ENCODE data around the gene DAND5.

Gene DAND5

GRCh38 chr19:12969292-12969988, at the start of gene DAND5:
TSS of gene DAND5 (plus strand) at chr19:12969576. CDS start at chr19:12969661, 85 bp downstream.
- DNase-seq (ENCODE audit: low spot score), result peak; percentile 20

- no peak for DNase-seq (ENCODE audit: low spot score)
Observed at GRCh38 chr19:12921047-12921446, 48.3 kb upstream of the DAND5 start.

- DNase-seq (ENCODE audit: low spot score), result no peak
Observed at GRCh38 chr19:12922959-12923358, 46.4 kb upstream of the DAND5 start.

- DNase-seq (ENCODE audit: low spot score), result no peak
Observed at GRCh38 chr19:12924621-12925310, 44.6 kb upstream of the DAND5 start.

GRCh38 chr19:12930002-12930645, 39.3 kb upstream of the DAND5 start:
- DNase-seq (ENCODE audit: low spot score), result no peak

GRCh38 chr19:12932392-12933286, 36.7 kb upstream of the DAND5 start:
- no peak for DNase-seq (ENCODE audit: low spot score)

- DNase-seq (ENCODE audit: low spot score), result peak; percentile 94
Observed at GRCh38 chr19:12933287-12934072, 35.9 kb upstream of the DAND5 start, which contains the start of gene FARSA. TSS of gene FARSA (minus strand) at chr19:12933711. CDS start at chr19:12933696, 15 bp downstream.

GRCh38 chr19:12935071-12935470, 34.3 kb upstream of the DAND5 start:
- DNase-seq (ENCODE audit: low spot score), result no peak

- no peak for DNase-seq (ENCODE audit: low spot score)
Observed at GRCh38 chr19:12936582-12936981, 32.8 kb upstream of the DAND5 start.

GRCh38 chr19:12937093-12937926, 32.1 kb upstream of the DAND5 start:
- DNase-seq (ENCODE audit: low spot score), result no peak

GRCh38 chr19:12937927-12938778, 31.2 kb upstream of the DAND5 start, which contains the start of gene CALR:
TSS of gene CALR (plus strand) at chr19:12938609. CDS start at chr19:12938680, 71 bp downstream.
- DNase-seq (ENCODE audit: low spot score), result peak; percentile 98

GRCh38 chr19:12938779-12939601, 30.4 kb upstream of the DAND5 start:
- DNase-seq (ENCODE audit: low spot score), result peak; percentile 56

- DNase-seq (ENCODE audit: low spot score), result no peak
Observed at GRCh38 chr19:12939975-12940423, 29.4 kb upstream of the DAND5 start.

GRCh38 chr19:12940897-12941296, 28.5 kb upstream of the DAND5 start:
- no peak for DNase-seq (ENCODE audit: low spot score)

GRCh38 chr19:12943437-12944044, 25.8 kb upstream of the DAND5 start:
- DNase-seq (ENCODE audit: low spot score), result no peak

- no peak for DNase-seq (ENCODE audit: low spot score)
Observed at GRCh38 chr19:12944104-12944674, 25.2 kb upstream of the DAND5 start.

GRCh38 chr19:12945479-12946091, 23.8 kb upstream of the DAND5 start, which contains the start of gene RAD23A:
TSS of gene RAD23A (plus strand) at chr19:12945862. CDS start at chr19:12945949, 87 bp downstream.
- peak; percentile 97 for DNase-seq (ENCODE audit: low spot score)
